H1 (cell line): Measurements from ENCODE around the gene TMEM253. TPM values are rescaled to one million over a fixed set of nuclear protein-coding genes. Genes with fewer than 3 reads are reported as not detected.
A peak's percentile ranks its signal among the peaks of the same experiment; 100 is the strongest.

Experiments
- CTCF ChIA-PET: fragments of 300-600 bp; sonication (Branson Sonifier 250); formaldehyde crosslinking; loops from one replicate; lab custom pipeline; 2021; ENCODE audit not compliant: partially characterized antibody; lab: Charles Lee
- POLR2A ChIA-PET: fragments of 300-600 bp; sonication (Branson Sonifier 250); formaldehyde crosslinking; loops from one replicate; lab custom pipeline; 2021; ENCODE audit warnings: inconsistent platforms; ENCODE audit not compliant: partially characterized antibody; lab: Charles Lee
- DNase-seq, 2 experiments: peaks; one replicate each; pipeline versions ENCODE4 v3.0.0 to v3.0.0-alpha.2; 2010 to 2022; ENCODE audit warnings: low spot score in 2 of 2, low read depth in 1 of 2, mixed read lengths in 1 of 2
- FAIRE-seq: peaks from 2 replicates; lab custom pipeline; 2011; peaks lifted over from hg19 to GRCh38; lab: Jason Lieb, UNC
- H2AFZ ChIP-seq: 2 replicates; pipeline ENCODE4 v1.8.1; 2012; ENCODE audit warnings: low read length, inconsistent platforms
- H2AK5ac ChIP-seq: 2 replicates; pipeline ENCODE4 v1.6.1; 2013; ENCODE audit warnings: low read depth, low read length
- H2BK120ac ChIP-seq: replicated peaks from 2 replicates; pipeline ENCODE3; 2013; ENCODE audit warnings: low read depth, low read length, inconsistent platforms
- H2BK12ac ChIP-seq: 2 replicates; pipeline ENCODE4 v1.6.1; 2013; ENCODE audit warnings: low read depth, low read length
- H2BK15ac ChIP-seq: 2 replicates; pipeline ENCODE4 v1.6.1; 2013; ENCODE audit warnings: low read length
- H2BK20ac ChIP-seq: 2 replicates; pipeline ENCODE4 v1.6.1; 2013; ENCODE audit warnings: low read length
- H2BK5ac ChIP-seq: 2 replicates; pipeline ENCODE4 v1.6.1; 2013; ENCODE audit warnings: low read depth, low read length
- H3K14ac ChIP-seq: 2 replicates; pipeline ENCODE4 v1.6.1; 2013; ENCODE audit warnings: inconsistent platforms; ENCODE audit not compliant: insufficient read length
- H3K18ac ChIP-seq: 2 replicates; pipeline ENCODE4 v1.6.1; 2013; ENCODE audit warnings: low read length; ENCODE audit errors: extremely low read depth
- H3K23ac ChIP-seq: 2 replicates; pipeline ENCODE4 v1.6.1; 2013; ENCODE audit warnings: inconsistent platforms; ENCODE audit not compliant: insufficient read length
- H3K23me2 ChIP-seq: 2 replicates; pipeline ENCODE4 v1.6.1; 2013; ENCODE audit warnings: low read depth, low read length
- H3K27ac ChIP-seq: 2 replicates; pipeline ENCODE4 v1.6.1; 2011; ENCODE audit warnings: low read depth, low read length, inconsistent platforms
- H3K27me3 ChIP-seq, 4 experiments: replicated peaks in 1 of 4; 1 replicate in 1 of 4; 2 replicates in 3 of 4; pipeline versions ENCODE4 v1.6.1 to v1.8.1; 2011 to 2013; ENCODE audit warnings: low read length in 3 of 4, mild to moderate bottlenecking in 3 of 4, inconsistent platforms in 2 of 4, mixed read lengths in 2 of 4, moderate library complexity in 1 of 4; ENCODE audit not compliant: control insufficient read depth in 3 of 4, insufficient read depth in 3 of 4; ENCODE audit errors: extremely low read depth in 1 of 4
- H3K36me3 ChIP-seq, 4 experiments: 2 replicates each; pipeline versions ENCODE4 v1.6.1 to v1.8.1; 2011 to 2013; ENCODE audit warnings: mild to moderate bottlenecking in 4 of 4, low read length in 3 of 4, moderate library complexity in 2 of 4, control low read depth in 1 of 4, inconsistent platforms in 1 of 4; ENCODE audit not compliant: insufficient read depth in 4 of 4, control insufficient read depth in 2 of 4
- H3K4ac ChIP-seq: replicated peaks from 2 replicates; pipeline ENCODE3; 2013; ENCODE audit warnings: low read length, low read depth, mixed read lengths, inconsistent platforms; ENCODE audit not compliant: insufficient read length
- H3K4me1 ChIP-seq, 4 experiments: replicated peaks in 1 of 4; 1 replicate in 1 of 4; 2 replicates in 3 of 4; pipeline versions ENCODE4 v1.6.1 to v1.8.1; 2011 to 2013; ENCODE audit warnings: low read length in 3 of 4, inconsistent platforms in 2 of 4, mixed read lengths in 1 of 4; ENCODE audit not compliant: insufficient read depth in 4 of 4, control insufficient read depth in 3 of 4
- H3K4me2 ChIP-seq, 2 experiments: 2 replicates each; pipeline versions ENCODE4 v1.6.1 to v1.8.1; 2011 to 2013; ENCODE audit warnings: low read depth in 2 of 2, low read length in 2 of 2, control low read depth in 1 of 2, inconsistent platforms in 1 of 2, mild to moderate bottlenecking in 1 of 2; ENCODE audit not compliant: insufficient read depth in 1 of 2
- H3K4me3 ChIP-seq, 4 experiments: fragments of 200-600, 300-600 bp in 1 of 4; sonication (generic), shearing (Covaris generic), sonication (Bioruptor Twin) in 1 of 4; 2 replicates each; pipeline versions ENCODE4 v1.5.1 to v1.8.1; 2011 to 2016; ENCODE audit warnings: low read length in 4 of 4, low read depth in 3 of 4, control low read depth in 2 of 4, inconsistent platforms in 2 of 4, mild to moderate bottlenecking in 2 of 4, mixed read lengths in 1 of 4, moderate library complexity in 1 of 4; ENCODE audit not compliant: insufficient read depth in 2 of 4; ENCODE audit errors: extremely low read depth in 1 of 4
- H3K56ac ChIP-seq: replicated peaks from 2 replicates; pipeline ENCODE3; 2013; ENCODE audit warnings: low read depth, mild to moderate bottlenecking, mixed read lengths, low read length, inconsistent platforms; ENCODE audit not compliant: insufficient read length
- H3K79me1 ChIP-seq: 2 replicates; pipeline ENCODE4 v1.6.1; 2013; ENCODE audit warnings: low read depth, low read length, control low read depth
- H3K79me2 ChIP-seq, 2 experiments: 2 replicates each; pipeline versions ENCODE4 v1.6.1 to v1.8.1; 2012 to 2013; ENCODE audit warnings: low read length in 2 of 2, mild to moderate bottlenecking in 2 of 2, inconsistent platforms in 1 of 2; ENCODE audit not compliant: insufficient read depth in 2 of 2, control insufficient read depth in 1 of 2
- H3K9ac ChIP-seq, 4 experiments: replicated peaks in 1 of 4; 1 replicate in 1 of 4; 2 replicates in 3 of 4; pipeline versions ENCODE4 v1.6.1 to v1.8.1; 2011 to 2013; ENCODE audit warnings: low read depth in 3 of 4, low read length in 3 of 4, control low read depth in 2 of 4, mild to moderate bottlenecking in 2 of 4, moderate library complexity in 2 of 4, inconsistent platforms in 1 of 4; ENCODE audit errors: extremely low read depth in 1 of 4
- H3K9me3 ChIP-seq, 2 experiments: 2 replicates each; pipeline versions ENCODE4 v1.6.1 to v1.8.1; 2012 to 2013; ENCODE audit warnings: mild to moderate bottlenecking in 2 of 2, moderate library complexity in 2 of 2, control low read depth in 1 of 2, inconsistent platforms in 1 of 2, low read depth in 1 of 2, low read length in 1 of 2, mixed read lengths in 1 of 2; ENCODE audit not compliant: insufficient read depth in 2 of 2
- H4K20me1 ChIP-seq, 2 experiments: replicated peaks in 1 of 2; 2 replicates each; pipeline versions ENCODE3 to v1.8.1; 2011 to 2013; ENCODE audit warnings: inconsistent platforms in 2 of 2, low read length in 2 of 2, mild to moderate bottlenecking in 1 of 2; ENCODE audit not compliant: insufficient read depth in 2 of 2, control insufficient read depth in 1 of 2
- H4K5ac ChIP-seq: 2 replicates; pipeline ENCODE4 v1.6.1; 2013; ENCODE audit warnings: low read length, low read depth, mixed read lengths, inconsistent platforms; ENCODE audit not compliant: insufficient read length
- H4K8ac ChIP-seq: 2 replicates; pipeline ENCODE4 v1.8.0; 2013; ENCODE audit warnings: mild to moderate bottlenecking, moderate library complexity, low read length, inconsistent platforms; ENCODE audit not compliant: insufficient read depth; ENCODE audit errors: extremely low read depth
- H4K91ac ChIP-seq: replicated peaks from 2 replicates; pipeline ENCODE3; 2013; ENCODE audit warnings: low read length, mixed read lengths, inconsistent platforms; ENCODE audit not compliant: insufficient read length
- ATF3 ChIP-seq: IDR thresholded peaks from 2 replicates; pipeline ENCODE4 v1.6.1; 2011; ENCODE audit warnings: low read depth, mild to moderate bottlenecking, low read length; ENCODE audit not compliant: insufficient read depth
- EP300 ChIP-seq, 2 experiments: IDR thresholded peaks; 1 replicate in 1 of 2; 2 replicates in 1 of 2; pipeline ENCODE4 v1.6.1; 2011 to 2012; ENCODE audit warnings: low read depth in 2 of 2, low read length in 2 of 2, mild to moderate bottlenecking in 2 of 2, borderline replicate concordance in 1 of 2, inconsistent platforms in 1 of 2, moderate library complexity in 1 of 2
- GABPA ChIP-seq: IDR thresholded peaks from 2 replicates; pipeline ENCODE4 v1.6.1; 2011; ENCODE audit warnings: mild to moderate bottlenecking, low read length, moderate library complexity, borderline replicate concordance; ENCODE audit not compliant: insufficient read depth
- HDAC2 ChIP-seq, 2 experiments: fragments of 300-600 bp in 1 of 2; sonication (generic) in 1 of 2; IDR thresholded peaks; 2 replicates each; pipeline ENCODE4 v1.6.1; 2011 to 2012; ENCODE audit warnings: low read depth in 2 of 2, low read length in 2 of 2, mild to moderate bottlenecking in 2 of 2, moderate library complexity in 2 of 2, borderline replicate concordance in 1 of 2, inconsistent platforms in 1 of 2
- KDM5A ChIP-seq: fragments of 200-600 bp; IDR thresholded peaks from 2 replicates; pipeline ENCODE4 v1.7.1; 2012; ENCODE audit warnings: mild to moderate bottlenecking, low read length, inconsistent platforms, mixed read lengths
- POLR2A ChIP-seq, 2 experiments: IDR thresholded peaks; 1 replicate in 1 of 2; 2 replicates in 1 of 2; pipeline ENCODE4 v1.6.1; 2011; ENCODE audit warnings: low read depth in 2 of 2, low read length in 2 of 2, mild to moderate bottlenecking in 2 of 2; ENCODE audit errors: control extremely low read depth in 1 of 2
- POLR2AphosphoS5 ChIP-seq: IDR thresholded peaks from 2 replicates; pipeline ENCODE4 v1.6.1; 2011; ENCODE audit warnings: low read depth, low read length
- SRF ChIP-seq: IDR thresholded peaks from 2 replicates; pipeline ENCODE4 v1.6.1; 2011; ENCODE audit warnings: mild to moderate bottlenecking, low read depth, low read length, moderate library complexity
- WGBS, 2 experiments: shearing (Covaris generic) in 1 of 2; methylation state at CpG; one replicate each; pipeline versions ENCODE4 v1.1.6 to v1.1.7; 2013 to 2015; ENCODE audit warnings: low lambda C conversion rate in 2 of 2, mixed read lengths in 2 of 2, inconsistent platforms in 1 of 2, low coverage in 1 of 2, missing lambda C conversion rate in 1 of 2; ENCODE audit not compliant: insufficient replicate concordance in 2 of 2, insufficient coverage in 1 of 2, insufficient read length in 1 of 2; ENCODE audit errors: extremely low coverage in 1 of 2, missing lambda C conversion rate in 1 of 2; 5-methylcytosine and 5-hydroxymethylcytosine counted together
- polyA plus RNA-seq, 7 experiments: library from polyadenylated mRNA; depleted of rRNA in 3 of 7; stranded (reverse) in 5 of 7; unstranded in 2 of 7; fragments of >200 nt in 5 of 7; fragments of 200-250 nt in 2 of 7; gene quantifications; 1 replicate in 5 of 7; 2 replicates in 1 of 7; 4 replicates in 1 of 7; pipeline versions ENCODE4 v1.2.1 to v1.2.3, GENCODE V29; 2011 to 2013; ENCODE audit warnings: missing spikeins in 2 of 7, mixed read lengths in 2 of 7
- total RNA-seq: library from RNA; stranded (reverse); fragmentation: NEBNext Ultra II Directional; extraction: Animal tissue kit (Norgen Biotek cat#: 25700); gene quantifications from 2 replicates; pipeline ENCODE4 v1.2.1, GENCODE V29; 2021

TMEM253 gene
- total and polyA plus RNA-seq, 2 of the 8 experiments (the other 6 are each of a cell fraction or from before 2014, with no cell fraction given): 1.9 to 2.2 TPM

GRCh38 chr14:21086908-21087293 lies 14.0 kb upstream of the TMEM253 start:
- Histone ChIP-seq H3K36me3 (peaks cover 26 to 74% (median 65%) of the 10 kb centered on the region in 4 experiments), H3K27ac (peak overlapping the region; percentile 47; the same call in 1 of the 2 replicates), H3K79me2 (no peaks in the 10 kb centered on the region), H2BK12ac (no peak overlapping the region), H3K18ac (no peak overlapping the region), H4K91ac (no peak overlapping the region), H3K56ac (no peak overlapping the region), H2BK5ac (no peak overlapping the region), H4K8ac (no peak overlapping the region), H3K4me3 (no peak overlapping the region), H2AFZ (no peak overlapping the region), H2AK5ac (no peak overlapping the region), H4K20me1 (peaks cover 12 to 17% of the 10 kb centered on the region in 2 experiments), H3K9me3 (no peaks in the 10 kb centered on the region), H4K5ac (no peak overlapping the region), H3K14ac (no peak overlapping the region), H3K4ac (no peak overlapping the region), H3K79me1 (0 out of 2 replicates have a peak, but pooled peaks cover 4% of the 10 kb centered on the region), H3K4me2 (no peak overlapping the region), H3K9ac (no peak overlapping the region), H3K27me3 (no peaks in the 10 kb centered on the region), H2BK15ac (no peak overlapping the region), H2BK20ac (no peak overlapping the region), H3K4me1 (peaks cover 0 to 5% (median 0%) of the 10 kb centered on the region in 4 experiments; a peak in 3 of 7 replicates), H3K23ac (no peak overlapping the region), H3K23me2 (no peaks in the 10 kb centered on the region), H2BK120ac (no peak overlapping the region)
- TF ChIP-seq EP300 (IDR thresholded peaks at IDR 0.05; ENCODE audit: borderline replicate concordance in 1 of 2, low read depth in 2 of 2, low read length in 2 of 2) (no peak), SRF (no peak), POLR2A (IDR thresholded peaks at IDR 0.05; ENCODE audit: control extremely low read depth in 1 of 2, low read depth in 2 of 2, low read length in 2 of 2) (peak; percentile 45 to 77; a peak in 1 of 3 replicates), GABPA (no peak), ATF3 (no peak), HDAC2 (IDR thresholded peaks at IDR 0.05; ENCODE audit: borderline replicate concordance in 1 of 2, low read depth in 2 of 2, low read length in 2 of 2) (no peak), POLR2AphosphoS5 (peak; percentile 33), KDM5A (no peak)
- FAIRE-seq (no peak), DNase-seq (no peak)
- ChIA-PET CTCF (interaction anchor here (0.6 to 10.2 kb wide), 7 partner anchors 15 to 116 kb away, joined by 3 to 148 read pairs (median 9); partner anchors contain the start of gene TMEM253), POLR2A (interaction anchor here (0.6 to 12.4 kb wide), 10 partner anchors 10 to 369 kb away, joined by 3 to 245 read pairs (median 8); partner anchors contain the start of genes ARHGEF40, CHD8, NDRG2 and TMEM253)
- WGBS, 2 experiments: 90% methylated on average over 4 of the region's 4 CpGs; no CpG with 5 or more reads in 1 of the 2 experiments
